Thyroid gland (tissue), 4 donors: ENCODE measurements around the gene MEAF6.

Source experiments
- POLR2A ChIP-seq, 2 donors: fragments of 450-650 bp; IDR thresholded peaks; one replicate each; pipeline ENCODE4 v1.6.1; 2017; ENCODE audit warnings: antibody characterized with exemption in 2 of 2, mild to moderate bottlenecking in 2 of 2, moderate library complexity in 1 of 2
- TF ChIP-seq, protein P1 (sequence below), 6 experiments: fragments of 200-600 bp in 3 of 6; fragments of 450-650 bp in 3 of 6; sonication (generic) in 3 of 6; IDR thresholded peaks; one replicate each; pipeline ENCODE4 v1.5.1; 2016 to 2019; ENCODE audit warnings: antibody characterized with exemption in 6 of 6, mild to moderate bottlenecking in 2 of 6, inconsistent platforms in 1 of 6, moderate library complexity in 1 of 6

DNA sequence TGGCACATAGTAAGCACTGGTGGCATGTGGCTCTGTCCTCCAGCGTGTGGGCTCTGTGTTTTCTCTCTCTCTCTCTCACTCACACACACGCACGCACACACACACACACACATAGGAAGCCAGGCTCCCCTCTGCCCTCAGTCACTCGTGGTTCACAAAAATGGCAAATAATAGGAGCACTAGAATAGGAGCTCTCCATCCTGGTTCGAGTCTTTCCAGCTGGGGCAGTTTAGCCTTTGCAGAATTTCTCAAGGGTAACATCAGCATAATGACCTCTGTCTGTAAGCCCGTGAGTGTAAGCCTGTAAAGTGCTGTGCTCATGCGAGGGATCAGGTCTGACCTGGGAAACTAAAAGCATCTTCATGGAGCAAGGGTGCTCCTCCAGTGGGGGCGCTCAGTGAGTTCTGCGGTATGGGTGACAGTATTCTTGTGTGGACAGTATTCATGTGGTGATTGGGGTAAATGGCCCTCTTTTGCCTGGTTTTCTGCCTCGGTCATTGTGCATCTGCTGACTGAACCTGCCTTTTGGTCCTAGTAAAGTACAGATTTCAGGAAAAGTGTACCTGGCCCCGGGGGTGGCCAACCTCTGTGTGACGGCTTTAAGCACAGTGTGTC, 41.0 kb downstream of the MEAF6 start:
- TF ChIP-seq, protein P1, sequence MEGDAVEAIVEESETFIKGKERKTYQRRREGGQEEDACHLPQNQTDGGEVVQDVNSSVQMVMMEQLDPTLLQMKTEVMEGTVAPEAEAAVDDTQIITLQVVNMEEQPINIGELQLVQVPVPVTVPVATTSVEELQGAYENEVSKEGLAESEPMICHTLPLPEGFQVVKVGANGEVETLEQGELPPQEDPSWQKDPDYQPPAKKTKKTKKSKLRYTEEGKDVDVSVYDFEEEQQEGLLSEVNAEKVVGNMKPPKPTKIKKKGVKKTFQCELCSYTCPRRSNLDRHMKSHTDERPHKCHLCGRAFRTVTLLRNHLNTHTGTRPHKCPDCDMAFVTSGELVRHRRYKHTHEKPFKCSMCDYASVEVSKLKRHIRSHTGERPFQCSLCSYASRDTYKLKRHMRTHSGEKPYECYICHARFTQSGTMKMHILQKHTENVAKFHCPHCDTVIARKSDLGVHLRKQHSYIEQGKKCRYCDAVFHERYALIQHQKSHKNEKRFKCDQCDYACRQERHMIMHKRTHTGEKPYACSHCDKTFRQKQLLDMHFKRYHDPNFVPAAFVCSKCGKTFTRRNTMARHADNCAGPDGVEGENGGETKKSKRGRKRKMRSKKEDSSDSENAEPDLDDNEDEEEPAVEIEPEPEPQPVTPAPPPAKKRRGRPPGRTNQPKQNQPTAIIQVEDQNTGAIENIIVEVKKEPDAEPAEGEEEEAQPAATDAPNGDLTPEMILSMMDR (IDR thresholded peaks at IDR 0.05) = no peak
- no peak for TF ChIP-seq POLR2A (IDR thresholded peaks at IDR 0.05)
